Left renal pelvis (tissue), 4 donors: ENCODE measurements around the gene WWOX. TPM values are rescaled to one million over a fixed set of nuclear protein-coding genes. Genes with fewer than 3 reads are reported as not detected.

Source experiments
- DNase-seq, 4 donors: peaks; one replicate each; pipeline ENCODE4 v3.0.0-alpha.2; 2013; ENCODE audit warnings: low read depth in 4 of 4, low spot score in 3 of 4
- polyA plus RNA-seq, 4 donors: library from polyadenylated mRNA; unstranded; fragments of 120-200 nt; gene quantifications; one replicate each; pipeline ENCODE4 v1.2.1, GENCODE V29; 2013; ENCODE audit not compliant: insufficient read length in 4 of 4

Gene WWOX
- polyA plus RNA-seq, 4 donors = 19.6 to 43.2 (median 39.7) TPM

- DNase-seq = no peak
These were observed 695.3 kb downstream of the WWOX start for GRCh38 chr16:78794581-78795250.

- no peak for DNase-seq
These were observed 696.0 kb downstream of the WWOX start for GRCh38 chr16:78795433-78795832.

GRCh38 chr16:78796221-78796866, 696.9 kb downstream of the WWOX start:
- no peak for DNase-seq

DNA sequence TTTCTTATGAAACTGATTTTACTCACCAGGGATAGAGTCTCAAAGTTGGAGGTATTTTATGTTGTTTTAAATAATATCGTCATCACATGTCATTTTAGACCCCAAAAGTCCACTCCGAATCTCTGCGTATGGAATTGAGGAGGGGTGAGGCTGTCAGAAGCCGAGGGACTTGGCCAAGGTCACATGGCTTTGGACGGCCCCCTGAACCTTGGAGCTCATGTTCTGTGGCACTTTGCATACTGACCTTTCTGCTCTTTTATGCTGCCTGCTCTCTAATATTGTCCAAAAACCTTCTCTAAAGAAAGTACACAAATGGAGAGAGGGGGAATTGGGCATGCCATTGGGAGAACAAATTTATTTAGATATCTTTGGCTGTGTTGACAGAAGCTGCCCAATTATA, 700.0 kb downstream of the WWOX start:
- DNase-seq = no peak

GRCh38 chr16:78800523-78800922, 701.1 kb downstream of the WWOX start:
- DNase-seq = no peak

GRCh38 chr16:78804058-78804735, 704.7 kb downstream of the WWOX start:
- no peak for DNase-seq

GRCh38 chr16:78805556-78805955, 706.1 kb downstream of the WWOX start:
- no peak for DNase-seq

DNA sequence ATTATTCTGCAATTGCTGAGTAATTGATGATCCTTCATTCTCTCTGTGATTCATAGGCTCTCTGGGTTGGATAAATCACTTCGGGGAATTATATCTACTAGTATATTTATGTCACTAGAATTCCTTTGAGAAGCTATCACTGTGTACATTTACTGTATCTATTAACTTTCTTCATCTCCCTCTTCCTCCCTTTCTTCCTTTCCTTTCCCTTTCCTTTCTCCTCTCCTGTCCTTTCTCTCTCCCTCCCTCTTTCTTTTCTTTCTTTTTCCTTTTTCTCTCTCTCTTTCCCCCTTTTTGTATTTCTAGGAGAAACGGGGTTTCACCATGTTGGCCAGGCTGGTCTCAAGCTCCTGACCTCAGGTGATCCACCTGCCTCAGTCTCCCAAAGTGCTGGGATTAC, 711.8 kb downstream of the WWOX start:
- no peak for DNase-seq

GRCh38 chr16:78812582-78812981, 713.1 kb downstream of the WWOX start:
- DNase-seq = no peak

DNA sequence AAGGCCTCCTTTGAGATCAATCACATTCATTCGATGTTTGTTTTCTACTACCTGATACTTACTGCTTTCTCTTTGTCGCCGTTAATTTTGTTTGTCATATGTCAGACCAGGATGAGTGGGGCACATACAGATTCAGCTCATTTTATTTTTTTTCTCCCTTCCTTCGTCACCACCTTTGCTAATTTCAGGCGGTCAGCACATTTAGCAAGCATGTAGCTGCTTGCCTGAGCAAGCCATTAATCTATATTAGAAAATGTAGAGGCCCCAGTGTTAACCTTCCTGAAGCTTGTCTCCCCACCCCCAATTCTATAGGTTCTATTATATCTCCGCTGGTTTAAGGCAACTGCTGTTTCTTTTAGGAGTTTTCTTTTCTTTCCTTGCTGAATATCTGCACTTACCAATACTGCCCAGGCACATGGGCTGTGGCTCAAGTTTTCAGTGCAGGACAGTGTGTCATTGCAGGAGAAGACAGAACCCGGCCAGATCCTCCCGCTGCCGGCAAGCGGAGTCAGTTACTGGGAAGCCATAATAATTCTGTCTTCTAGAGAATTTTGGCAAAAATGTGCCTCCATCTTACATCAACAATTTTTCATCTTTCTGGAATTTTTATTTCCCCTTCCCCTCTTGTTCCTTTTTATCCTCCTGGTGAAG, 714.3 kb downstream of the WWOX start:
- no peak for DNase-seq

- no peak for DNase-seq
These were observed 716.3 kb downstream of the WWOX start for GRCh38 chr16:78815713-78816112.

GRCh38 chr16:78816499-78817195, 717.2 kb downstream of the WWOX start:
- no peak for DNase-seq

DNA sequence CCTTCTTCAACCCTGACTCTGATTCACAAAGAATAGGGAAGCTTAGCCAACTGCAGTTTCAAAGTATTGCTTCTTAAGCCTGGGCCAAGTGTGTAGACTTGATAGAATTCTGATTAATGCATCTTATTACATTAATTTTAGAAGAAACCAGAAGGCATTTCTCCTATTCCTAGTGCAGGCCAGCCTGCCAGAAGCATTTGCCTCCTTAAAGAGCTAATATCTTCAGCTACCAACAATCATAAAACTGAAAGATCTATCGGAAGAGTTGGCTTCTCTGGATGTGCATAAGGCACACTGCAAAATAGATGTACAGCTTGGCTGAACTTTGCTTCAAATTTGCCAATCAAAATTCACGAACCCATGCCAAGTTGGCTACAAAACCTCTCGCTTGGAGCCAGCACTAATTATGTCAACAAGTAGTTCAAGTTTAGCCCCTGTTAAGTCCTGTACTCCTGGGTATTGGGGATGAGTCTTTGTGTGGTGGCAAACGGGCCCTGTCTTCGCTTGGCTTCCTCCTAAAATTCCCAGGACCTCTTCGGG, 717.8 kb downstream of the WWOX start:
- no peak for DNase-seq

DNA sequence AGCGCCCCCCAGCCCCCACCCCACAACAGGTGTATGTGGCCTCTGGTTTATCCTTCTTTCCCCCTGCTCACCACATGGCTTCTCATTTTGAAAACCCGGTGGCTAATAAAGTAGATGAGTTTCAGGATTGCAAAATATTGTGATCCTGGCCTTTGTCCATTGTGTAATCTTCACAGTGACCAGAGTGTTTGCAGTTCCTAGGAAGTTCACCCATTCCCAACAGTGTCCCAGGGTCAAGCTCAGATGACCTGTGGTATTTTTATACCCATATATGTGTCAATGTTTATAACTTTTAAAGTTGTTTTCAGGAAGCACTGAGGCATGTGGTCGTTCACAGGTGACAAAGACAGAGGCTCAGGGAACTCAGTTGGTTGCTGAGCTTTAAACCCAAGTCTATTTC, 721.9 kb downstream of the WWOX start:
- DNase-seq = no peak

- no peak for DNase-seq
These were observed 723.1 kb downstream of the WWOX start for GRCh38 chr16:78822509-78822908.

GRCh38 chr16:78823027-78823426, 723.6 kb downstream of the WWOX start:
- no peak for DNase-seq

GRCh38 chr16:78829280-78829679, 729.8 kb downstream of the WWOX start:
- no peak for DNase-seq

GRCh38 chr16:78830599-78830998, 731.1 kb downstream of the WWOX start:
- no peak for DNase-seq

- DNase-seq = no peak
These were observed 732.6 kb downstream of the WWOX start for GRCh38 chr16:78832100-78832499.

GRCh38 chr16:78836802-78837491, 737.5 kb downstream of the WWOX start:
- no peak for DNase-seq
